ENCODE measurements around the gene PITPNC1.

- TF ChIP-seq, protein P1, sequence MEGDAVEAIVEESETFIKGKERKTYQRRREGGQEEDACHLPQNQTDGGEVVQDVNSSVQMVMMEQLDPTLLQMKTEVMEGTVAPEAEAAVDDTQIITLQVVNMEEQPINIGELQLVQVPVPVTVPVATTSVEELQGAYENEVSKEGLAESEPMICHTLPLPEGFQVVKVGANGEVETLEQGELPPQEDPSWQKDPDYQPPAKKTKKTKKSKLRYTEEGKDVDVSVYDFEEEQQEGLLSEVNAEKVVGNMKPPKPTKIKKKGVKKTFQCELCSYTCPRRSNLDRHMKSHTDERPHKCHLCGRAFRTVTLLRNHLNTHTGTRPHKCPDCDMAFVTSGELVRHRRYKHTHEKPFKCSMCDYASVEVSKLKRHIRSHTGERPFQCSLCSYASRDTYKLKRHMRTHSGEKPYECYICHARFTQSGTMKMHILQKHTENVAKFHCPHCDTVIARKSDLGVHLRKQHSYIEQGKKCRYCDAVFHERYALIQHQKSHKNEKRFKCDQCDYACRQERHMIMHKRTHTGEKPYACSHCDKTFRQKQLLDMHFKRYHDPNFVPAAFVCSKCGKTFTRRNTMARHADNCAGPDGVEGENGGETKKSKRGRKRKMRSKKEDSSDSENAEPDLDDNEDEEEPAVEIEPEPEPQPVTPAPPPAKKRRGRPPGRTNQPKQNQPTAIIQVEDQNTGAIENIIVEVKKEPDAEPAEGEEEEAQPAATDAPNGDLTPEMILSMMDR (IDR thresholded peaks at IDR 0.05): no peak
- no peak for TF ChIP-seq EP300 (IDR thresholded peaks at IDR 0.05)
Observed at GRCh38 chr17:67377488-67378453, 690 bp downstream of the PITPNC1 start.

Measured in upper lobe of left lung (tissue), 4 donors.